KOPT-K1 (cell line): ENCODE measurements around the gene HMGXB3.

Experiments used
- H3K27ac ChIP-seq: fragments of 200-600 bp; sonication (generic); 2 replicates; pipeline ENCODE4 v1.5.1; 2016; ENCODE audit warnings: antibody characterized with exemption, mild to moderate bottlenecking, low read depth, low read length; ENCODE audit not compliant: poor library complexity, severe bottlenecking
- H3K36me3 ChIP-seq: fragments of 200-600 bp; sonication (generic); 2 replicates; pipeline ENCODE4 v1.5.1; 2017; ENCODE audit warnings: antibody characterized with exemption, mild to moderate bottlenecking, low read length, moderate library complexity; ENCODE audit not compliant: insufficient read depth
- H3K9me3 ChIP-seq: fragments of 200-600 bp; sonication (generic); 2 replicates; pipeline ENCODE4 v1.5.1; 2017; ENCODE audit warnings: antibody characterized with exemption, low read length, mild to moderate bottlenecking; ENCODE audit not compliant: insufficient read depth, poor library complexity, severe bottlenecking

Gene HMGXB3

GRCh38 chr5:150085191-150085912 lies 84.8 kb downstream of the HMGXB3 start:
- Histone ChIP-seq H3K36me3 (no peaks in the 10 kb centered on the region), H3K27ac (no peak overlapping the region), H3K9me3 (no peaks in the 10 kb centered on the region)

GRCh38 chr5:150085950-150086715 lies 85.6 kb downstream of the HMGXB3 start, which contains the start of gene CSF1R:
TSS of gene CSF1R (minus strand) at chr5:150086554. CDS start at chr5:150086427, 127 bp downstream.
- H3K9me3 ChIP-seq = no peaks in the 10 kb centered on the region
- no peaks in the 10 kb centered on the region for H3K36me3 ChIP-seq
- no peak within 1 kb of the TSS for H3K27ac ChIP-seq

GRCh38 chr5:150092159-150092787 lies 91.7 kb downstream of the HMGXB3 start:
- no peaks in the 10 kb centered on the region for H3K9me3 ChIP-seq
- H3K27ac ChIP-seq = no peak overlapping the region
- H3K36me3 ChIP-seq = no peaks in the 10 kb centered on the region

- H3K27ac ChIP-seq = no peak overlapping the region
- H3K36me3 ChIP-seq = no peaks in the 10 kb centered on the region
- no peaks in the 10 kb centered on the region for H3K9me3 ChIP-seq
These were observed 96.6 kb downstream of the HMGXB3 start for GRCh38 chr5:150097152-150097551.

GRCh38 chr5:150101023-150101422 lies 100.5 kb downstream of the HMGXB3 start:
- no peak overlapping the region for H3K27ac ChIP-seq
- H3K9me3 ChIP-seq = no peaks in the 10 kb centered on the region
- no peaks in the 10 kb centered on the region for H3K36me3 ChIP-seq
